Ovary (tissue), 3 donors: Measurements from ENCODE around the gene TSFM.

ENCODE experiments used
- EP300 ChIP-seq: sonication (generic); formaldehyde crosslinking; IDR thresholded peaks from one replicate; pipeline ENCODE4 v1.6.1; 2017; ENCODE audit warnings: antibody characterized with exemption
- POLR2A ChIP-seq: fragments of 450-650 bp; IDR thresholded peaks from one replicate; pipeline ENCODE4 v1.6.1; 2017; ENCODE audit warnings: antibody characterized with exemption, mild to moderate bottlenecking, moderate library complexity
- TF ChIP-seq, protein P1 (sequence below), 3 donors: fragments of 450-650 bp in 2 of 3; fragments of 200-600 bp in 1 of 3; IDR thresholded peaks; one replicate each; pipeline versions ENCODE4 v1.5.1 to v1.8.0; 2016 to 2022; ENCODE audit warnings: antibody characterized with exemption in 3 of 3, mild to moderate bottlenecking in 1 of 3
- donor health status: DM: no; HTN: no; CAD: no.

DNA sequence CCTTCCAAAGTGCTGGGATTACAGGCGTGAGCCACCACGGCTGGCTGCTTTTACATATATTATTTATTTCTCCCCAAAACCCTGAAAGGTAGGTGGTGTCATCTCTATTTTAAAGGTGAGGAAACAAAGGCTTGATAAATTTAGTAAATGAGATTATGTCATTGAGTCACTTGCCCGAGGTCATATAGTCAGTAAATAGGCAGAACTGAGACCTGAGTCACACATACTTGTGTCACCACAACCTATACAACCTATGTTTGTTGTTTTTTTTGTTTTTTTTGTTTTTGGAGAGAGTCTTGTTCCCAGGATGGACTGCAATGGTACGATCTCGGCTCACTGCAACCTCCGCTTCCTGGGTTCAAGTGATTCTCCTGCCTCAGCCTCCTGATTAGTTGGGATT is 12.8 kb downstream of the TSFM start:
- TF ChIP-seq, protein P1, sequence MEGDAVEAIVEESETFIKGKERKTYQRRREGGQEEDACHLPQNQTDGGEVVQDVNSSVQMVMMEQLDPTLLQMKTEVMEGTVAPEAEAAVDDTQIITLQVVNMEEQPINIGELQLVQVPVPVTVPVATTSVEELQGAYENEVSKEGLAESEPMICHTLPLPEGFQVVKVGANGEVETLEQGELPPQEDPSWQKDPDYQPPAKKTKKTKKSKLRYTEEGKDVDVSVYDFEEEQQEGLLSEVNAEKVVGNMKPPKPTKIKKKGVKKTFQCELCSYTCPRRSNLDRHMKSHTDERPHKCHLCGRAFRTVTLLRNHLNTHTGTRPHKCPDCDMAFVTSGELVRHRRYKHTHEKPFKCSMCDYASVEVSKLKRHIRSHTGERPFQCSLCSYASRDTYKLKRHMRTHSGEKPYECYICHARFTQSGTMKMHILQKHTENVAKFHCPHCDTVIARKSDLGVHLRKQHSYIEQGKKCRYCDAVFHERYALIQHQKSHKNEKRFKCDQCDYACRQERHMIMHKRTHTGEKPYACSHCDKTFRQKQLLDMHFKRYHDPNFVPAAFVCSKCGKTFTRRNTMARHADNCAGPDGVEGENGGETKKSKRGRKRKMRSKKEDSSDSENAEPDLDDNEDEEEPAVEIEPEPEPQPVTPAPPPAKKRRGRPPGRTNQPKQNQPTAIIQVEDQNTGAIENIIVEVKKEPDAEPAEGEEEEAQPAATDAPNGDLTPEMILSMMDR (IDR thresholded peaks at IDR 0.05) = no peak
- TF ChIP-seq POLR2A = no peak
- no peak for TF ChIP-seq EP300
